Fibroblast of the aortic adventitia (primary cell): Measurements from ENCODE around the gene ZIC4. TPM values are rescaled to one million over a fixed set of nuclear protein-coding genes. Genes with fewer than 3 reads are reported as not detected.

Source experiments
- DNase-seq: peaks from one replicate; pipeline ENCODE4 v3.0.0-alpha.2; 2010; ENCODE audit warnings: low read depth
- H3K4me3 ChIP-seq: 2 replicates; pipeline ENCODE4 v1.5.1; 2011; ENCODE audit warnings: low read depth, mild to moderate bottlenecking, control low read depth, low read length, moderate library complexity
- total RNA-seq: library from RNA; depleted of rRNA; stranded (reverse); fragments of >200 nt; gene quantifications from 2 replicates; pipeline ENCODE4 v1.2.3, GENCODE V29; 2012; ENCODE audit warnings: low replicate concordance
- TF ChIP-seq, protein P1 (sequence below): IDR thresholded peaks from 2 replicates; pipeline ENCODE4 v1.5.1; 2011; ENCODE audit warnings: mild to moderate bottlenecking, low read length, control low read depth, inconsistent platforms; ENCODE audit not compliant: insufficient read depth

ZIC4 gene
- total RNA-seq, 1 donor: not detected

DNA sequence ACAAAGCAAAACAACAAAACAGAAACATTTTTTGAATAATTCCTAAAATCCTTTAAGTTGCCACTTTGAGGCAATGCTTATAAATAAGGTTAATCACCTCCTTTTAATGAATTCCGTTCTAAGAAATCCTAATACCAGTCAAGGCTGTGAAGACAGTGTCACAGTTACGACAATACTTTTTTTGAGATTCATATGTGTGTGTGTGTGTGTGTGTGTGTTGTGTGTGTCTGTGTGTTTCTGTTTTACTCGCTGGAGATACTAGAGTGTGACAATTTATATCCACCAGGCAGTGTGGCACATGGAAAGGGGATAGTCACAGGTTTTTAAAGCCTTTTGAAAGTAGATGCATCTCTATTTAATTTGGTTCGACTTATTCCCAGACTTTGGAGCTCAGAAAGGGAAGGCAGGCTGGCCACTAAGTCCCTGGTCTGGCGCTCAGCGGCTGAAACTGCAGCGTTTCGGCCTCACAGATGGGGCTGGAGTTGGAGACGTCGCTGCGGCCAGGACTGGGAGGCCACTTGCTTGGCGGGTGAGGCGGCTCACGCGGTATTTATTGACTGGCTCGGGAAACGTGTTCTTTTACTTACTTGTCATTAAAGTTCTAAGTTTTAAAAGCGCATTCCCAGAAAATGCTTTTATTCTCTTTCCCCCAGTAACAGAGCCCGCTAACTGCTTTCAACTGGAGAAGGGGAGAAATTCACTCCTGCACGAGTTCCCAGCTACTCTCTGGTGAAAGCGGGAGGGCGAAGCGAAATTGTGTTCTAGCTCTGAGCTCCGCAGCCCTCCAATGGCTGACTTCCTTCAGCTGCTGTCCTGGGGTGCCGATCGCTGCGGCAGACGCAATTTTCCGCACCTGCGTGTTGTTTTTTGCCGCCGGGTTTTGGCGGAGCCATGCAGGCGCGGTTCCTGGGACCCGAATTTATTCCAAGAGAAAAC lies 16.5 kb upstream of the ZIC4 start:
- H3K4me3 ChIP-seq: no peak overlapping the region
- TF ChIP-seq, protein P1, sequence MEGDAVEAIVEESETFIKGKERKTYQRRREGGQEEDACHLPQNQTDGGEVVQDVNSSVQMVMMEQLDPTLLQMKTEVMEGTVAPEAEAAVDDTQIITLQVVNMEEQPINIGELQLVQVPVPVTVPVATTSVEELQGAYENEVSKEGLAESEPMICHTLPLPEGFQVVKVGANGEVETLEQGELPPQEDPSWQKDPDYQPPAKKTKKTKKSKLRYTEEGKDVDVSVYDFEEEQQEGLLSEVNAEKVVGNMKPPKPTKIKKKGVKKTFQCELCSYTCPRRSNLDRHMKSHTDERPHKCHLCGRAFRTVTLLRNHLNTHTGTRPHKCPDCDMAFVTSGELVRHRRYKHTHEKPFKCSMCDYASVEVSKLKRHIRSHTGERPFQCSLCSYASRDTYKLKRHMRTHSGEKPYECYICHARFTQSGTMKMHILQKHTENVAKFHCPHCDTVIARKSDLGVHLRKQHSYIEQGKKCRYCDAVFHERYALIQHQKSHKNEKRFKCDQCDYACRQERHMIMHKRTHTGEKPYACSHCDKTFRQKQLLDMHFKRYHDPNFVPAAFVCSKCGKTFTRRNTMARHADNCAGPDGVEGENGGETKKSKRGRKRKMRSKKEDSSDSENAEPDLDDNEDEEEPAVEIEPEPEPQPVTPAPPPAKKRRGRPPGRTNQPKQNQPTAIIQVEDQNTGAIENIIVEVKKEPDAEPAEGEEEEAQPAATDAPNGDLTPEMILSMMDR: no peak
- no peak for DNase-seq

GRCh38 chr3:147422196-147422595 lies 15.9 kb upstream of the ZIC4 start:
- no peak overlapping the region for H3K4me3 ChIP-seq
- DNase-seq: no peak
- TF ChIP-seq, protein P1: no peak

GRCh38 chr3:147421184-147421912 lies 15.0 kb upstream of the ZIC4 start:
- H3K4me3 ChIP-seq: no peak overlapping the region
- DNase-seq: no peak
- TF ChIP-seq, protein P1: no peak

GRCh38 chr3:147420353-147421183 lies 14.2 kb upstream of the ZIC4 start:
- H3K4me3 ChIP-seq: no peak overlapping the region
- DNase-seq: no peak

DNA sequence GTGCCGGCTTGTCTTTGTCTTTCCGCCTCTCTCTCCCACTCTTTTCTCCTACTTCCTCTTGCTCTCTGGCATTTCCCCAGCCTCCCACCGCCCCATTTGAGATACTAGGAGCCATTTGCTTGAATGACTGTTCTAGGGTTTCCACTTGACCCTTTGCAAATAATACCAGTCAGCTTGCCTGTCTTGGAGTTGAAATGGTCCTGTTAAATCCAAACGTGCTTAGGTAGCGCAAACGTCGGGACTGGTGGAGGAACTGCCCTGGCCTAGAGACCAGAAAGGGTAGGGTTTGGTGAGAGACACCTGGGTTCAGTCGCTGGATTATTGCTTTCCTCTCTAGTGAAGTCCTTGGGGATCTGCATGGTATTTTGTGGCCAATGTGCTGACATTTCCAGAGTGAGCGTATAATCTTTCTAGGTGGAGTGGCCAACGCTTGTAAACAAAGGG lies 13.5 kb upstream of the ZIC4 start:
- H3K4me3 ChIP-seq: no peak overlapping the region
- TF ChIP-seq, protein P1: no peak
- DNase-seq: no peak

More at GRCh38 chr3:147420353-147421183, 14.2 kb upstream of the ZIC4 start:
- TF ChIP-seq, protein P1: no peak
